ENCODE measurements around the gene MYB.

The MYB gene

GRCh38 chr6:135234492-135234780 is 53.3 kb downstream of the MYB start:
- DNase-seq: no peak
- H3K4me1 Mint-ChIP-seq: no peaks in the 10 kb centered on the region
- H3K9me3 Mint-ChIP-seq: no peaks in the 10 kb centered on the region
- H3K27me3 Mint-ChIP-seq (ENCODE audit: low read depth, poor library complexity): peaks cover 7% of the 10 kb centered on the region
- no peaks in the 10 kb centered on the region for H3K36me3 Mint-ChIP-seq (ENCODE audit: low read depth)
- TF ChIP-seq CTCF (IDR thresholded peaks at IDR 0.05): no peak
- H3K4me3 Mint-ChIP-seq: no peak overlapping the region
- no peak overlapping the region for H3K27ac Mint-ChIP-seq

- TF ChIP-seq CTCF (IDR thresholded peaks at IDR 0.05): no peak
- H3K27ac Mint-ChIP-seq: no peak overlapping the region
- peaks cover 7% of the 10 kb centered on the region for H3K27me3 Mint-ChIP-seq (ENCODE audit: low read depth, poor library complexity)
- DNase-seq: no peak
- no peaks in the 10 kb centered on the region for H3K4me1 Mint-ChIP-seq
- H3K36me3 Mint-ChIP-seq (ENCODE audit: low read depth): no peaks in the 10 kb centered on the region
- no peaks in the 10 kb centered on the region for H3K9me3 Mint-ChIP-seq
- H3K4me3 Mint-ChIP-seq: no peak overlapping the region
Observed at GRCh38 chr6:135235716-135236115, 54.6 kb downstream of the MYB start.

GRCh38 chr6:135236319-135236718 is 55.2 kb downstream of the MYB start:
- no peak for TF ChIP-seq CTCF (IDR thresholded peaks at IDR 0.05)
- peaks cover 7% of the 10 kb centered on the region for H3K27me3 Mint-ChIP-seq (ENCODE audit: low read depth, poor library complexity)
- no peak for DNase-seq
- no peaks in the 10 kb centered on the region for H3K9me3 Mint-ChIP-seq
- H3K4me1 Mint-ChIP-seq: no peaks in the 10 kb centered on the region
- no peak overlapping the region for H3K4me3 Mint-ChIP-seq
- H3K36me3 Mint-ChIP-seq (ENCODE audit: low read depth): no peaks in the 10 kb centered on the region
- H3K27ac Mint-ChIP-seq: peak overlapping the region; percentile 56

- DNase-seq: no peak
- peak overlapping the region; percentile 56 for H3K27ac Mint-ChIP-seq
- H3K4me3 Mint-ChIP-seq: no peak overlapping the region
- H3K9me3 Mint-ChIP-seq: no peaks in the 10 kb centered on the region
- peaks cover 7% of the 10 kb centered on the region for H3K27me3 Mint-ChIP-seq (ENCODE audit: low read depth, poor library complexity)
- no peaks in the 10 kb centered on the region for H3K4me1 Mint-ChIP-seq
- TF ChIP-seq CTCF (IDR thresholded peaks at IDR 0.05): no peak
- no peaks in the 10 kb centered on the region for H3K36me3 Mint-ChIP-seq (ENCODE audit: low read depth)
Observed at GRCh38 chr6:135236732-135237131, 55.6 kb downstream of the MYB start.

GRCh38 chr6:135240711-135241110 is 59.6 kb downstream of the MYB start:
- no peak for DNase-seq
- H3K27ac Mint-ChIP-seq: no peak overlapping the region
- H3K36me3 Mint-ChIP-seq (ENCODE audit: low read depth): no peaks in the 10 kb centered on the region
- H3K27me3 Mint-ChIP-seq (ENCODE audit: low read depth, poor library complexity): peaks cover 7% of the 10 kb centered on the region
- no peaks in the 10 kb centered on the region for H3K4me1 Mint-ChIP-seq
- TF ChIP-seq CTCF (IDR thresholded peaks at IDR 0.05): no peak
- H3K9me3 Mint-ChIP-seq: no peaks in the 10 kb centered on the region
- no peak overlapping the region for H3K4me3 Mint-ChIP-seq

- Mint-ChIP-seq H3K27me3 (ENCODE audit: low read depth, poor library complexity) (peaks cover 4% of the 10 kb centered on the region), H3K4me1 (no peaks in the 10 kb centered on the region), H3K9me3 (no peaks in the 10 kb centered on the region), H3K4me3 (no peak overlapping the region), H3K27ac (no peak overlapping the region), H3K36me3 (ENCODE audit: low read depth) (no peaks in the 10 kb centered on the region)
- DNase-seq: no peak
- TF ChIP-seq CTCF (IDR thresholded peaks at IDR 0.05): no peak
Observed at GRCh38 chr6:135243871-135244796, 63.0 kb downstream of the MYB start.

Data from nephron progenitor cell (in vitro differentiated cells).